GM12891 (cell line): Measurements from ENCODE around the gene ZNF764.

Source experiments
- POLR2A ChIP-seq: IDR thresholded peaks from 2 replicates; pipeline ENCODE4 v1.6.1; 2011; ENCODE audit warnings: low read depth, low read length, control low read depth
- POLR2AphosphoS5 ChIP-seq: IDR thresholded peaks from 2 replicates; pipeline ENCODE4 v1.6.1; 2011; ENCODE audit warnings: low read depth, low read length, control low read depth
- SPI1 ChIP-seq: IDR thresholded peaks from 2 replicates; pipeline ENCODE4 v1.6.1; 2011; ENCODE audit warnings: low read depth, low read length, control low read depth
- TAF1 ChIP-seq: IDR thresholded peaks from 2 replicates; pipeline ENCODE4 v1.6.1; 2011; ENCODE audit warnings: low read depth, low read length, control low read depth

- TF ChIP-seq POLR2A: no peak
- TF ChIP-seq SPI1: no peak
- no peak for TF ChIP-seq TAF1
- no peak for TF ChIP-seq POLR2AphosphoS5
These were observed 34.7 kb upstream of the ZNF764 start for GRCh38 chr16:30592871-30593270.
